Activated B cell treated with CpG ODN at 0.5 μM for 24 hours (primary cell): Measurements from ENCODE around the gene ODAM. TPM values are rescaled to one million over a fixed set of nuclear protein-coding genes. Genes with fewer than 3 reads are reported as not detected.

ENCODE experiments used
- ATAC-seq: fragments of 200-7000 bp; cut with Tn5 transposase; one replicate; pipeline ENCODE4 v1.10.0; 2021; ENCODE audit warnings: low read depth, mild to moderate bottlenecking, moderate library complexity
- CTCF ChIA-PET: fragments of 350-600 bp; sonication (Branson Sonifier 250); formaldehyde crosslinking; loops from one replicate; lab custom pipeline; 2021; ENCODE audit warnings: antibody characterized with exemption; lab: Charles Lee
- POLR2A ChIA-PET: fragments of 350-600 bp; sonication (Branson Sonifier 250); formaldehyde crosslinking; loops from one replicate; lab custom pipeline; 2021; ENCODE audit warnings: antibody characterized with exemption; lab: Charles Lee
- DNase-seq: peaks from one replicate; pipeline ENCODE4 v3.0.0; 2022
- H3K27ac Mint-ChIP-seq: one replicate; pipeline ENCODE4 v1.8.0; 2020; ENCODE audit warnings: mixed read lengths
- H3K27me3 Mint-ChIP-seq: one replicate; pipeline ENCODE4 v1.8.0; 2021; ENCODE audit warnings: mixed read lengths
- H3K36me3 Mint-ChIP-seq: one replicate; pipeline ENCODE4 v1.8.0; 2021; ENCODE audit warnings: low read depth, mixed read lengths
- H3K4me1 Mint-ChIP-seq: one replicate; pipeline ENCODE4 v1.8.0; 2021; ENCODE audit warnings: mixed read lengths
- H3K4me3 Mint-ChIP-seq: one replicate; pipeline ENCODE4 v1.8.0; 2020; ENCODE audit warnings: mild to moderate bottlenecking, mixed read lengths
- H3K9me3 Mint-ChIP-seq: one replicate; pipeline ENCODE4 v1.8.0; 2020; ENCODE audit warnings: mixed read lengths
- CTCF ChIP-seq: fragments of 200-600 bp; IDR thresholded peaks from one replicate; pipeline ENCODE4 v1.8.0; 2022; ENCODE audit warnings: antibody characterized with exemption, mild to moderate bottlenecking
- intact Hi-C: fragments of 100-400 bp; cut with micrococcal nuclease; formaldehyde crosslinking; loops from one replicate; pipeline ENCODE4 v1.15.1; 2024
- total RNA-seq: library from RNA; stranded (reverse); gene quantifications from 2 replicates; pipeline ENCODE4 v1.2.3, GENCODE V29; 2022

The ODAM gene
- total RNA-seq, 1 donor from 2014 or later = not detected

DNA sequence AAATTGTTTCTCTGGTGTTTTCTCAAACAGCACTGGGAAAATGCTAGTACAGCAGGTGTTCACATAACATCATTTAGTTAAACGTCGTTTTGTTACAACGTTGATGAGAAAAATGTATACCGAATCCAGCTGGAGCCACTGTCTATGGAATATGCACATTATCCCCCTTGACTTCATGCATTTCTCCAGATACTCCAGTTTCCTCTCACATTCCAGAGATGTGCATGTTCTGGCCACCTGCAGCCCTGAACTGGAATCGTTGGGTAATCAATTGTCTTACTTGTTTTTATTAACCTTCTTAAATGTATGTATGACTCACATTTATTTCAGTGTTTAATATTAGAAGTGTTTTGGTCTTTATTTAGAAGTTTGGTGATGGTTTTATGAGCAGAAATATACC is 18.4 kb upstream of the ODAM start:
- no peak for TF ChIP-seq CTCF
- ATAC-seq = no peak
- Mint-ChIP-seq H3K9me3 (no peaks in the 10 kb centered on the region), H3K36me3 (no peaks in the 10 kb centered on the region), H3K27ac (no peak overlapping the region), H3K27me3 (no peaks in the 10 kb centered on the region), H3K4me1 (no peaks in the 10 kb centered on the region), H3K4me3 (no peak overlapping the region)
- DNase-seq = no peak
- intact Hi-C loops = no loop called here
- ChIA-PET CTCF (no interaction called here), POLR2A (no interaction called here)

DNA sequence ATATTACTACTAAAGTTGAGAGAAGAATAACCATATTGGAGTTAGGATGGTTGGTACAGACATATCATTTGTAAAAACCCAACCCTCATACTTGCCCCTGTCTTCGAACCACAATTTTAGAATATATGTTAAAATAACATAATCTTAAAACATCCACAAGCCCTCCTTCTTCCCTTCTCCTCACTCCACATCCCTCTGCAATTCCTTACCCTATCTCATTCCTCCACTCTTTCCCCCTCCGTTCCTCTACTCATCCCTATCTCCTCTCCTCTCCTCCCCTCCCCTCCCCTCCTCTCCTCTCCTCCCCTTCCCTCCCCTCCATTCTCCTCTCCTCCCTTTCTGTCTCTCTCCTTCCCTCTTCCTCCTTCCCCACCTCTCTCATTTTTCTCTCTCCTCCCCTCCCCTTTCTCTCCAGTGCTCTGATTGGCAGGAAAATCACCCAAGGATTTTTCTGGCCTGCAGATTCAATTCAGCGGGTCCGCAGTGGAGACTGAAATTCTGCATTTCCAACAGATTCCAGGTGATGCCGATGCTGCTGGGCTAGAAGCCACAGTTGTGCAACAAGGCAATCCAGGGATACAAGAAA is 17.4 kb upstream of the ODAM start:
- Mint-ChIP-seq H3K27me3 (no peaks in the 10 kb centered on the region), H3K9me3 (no peaks in the 10 kb centered on the region), H3K4me1 (no peaks in the 10 kb centered on the region), H3K27ac (no peak overlapping the region), H3K4me3 (no peak overlapping the region), H3K36me3 (no peaks in the 10 kb centered on the region)
- ChIA-PET POLR2A (no interaction called here), CTCF (no interaction called here)
- no peak for DNase-seq
- TF ChIP-seq CTCF = no peak
- intact Hi-C loops = no loop called here
- no peak for ATAC-seq

DNA sequence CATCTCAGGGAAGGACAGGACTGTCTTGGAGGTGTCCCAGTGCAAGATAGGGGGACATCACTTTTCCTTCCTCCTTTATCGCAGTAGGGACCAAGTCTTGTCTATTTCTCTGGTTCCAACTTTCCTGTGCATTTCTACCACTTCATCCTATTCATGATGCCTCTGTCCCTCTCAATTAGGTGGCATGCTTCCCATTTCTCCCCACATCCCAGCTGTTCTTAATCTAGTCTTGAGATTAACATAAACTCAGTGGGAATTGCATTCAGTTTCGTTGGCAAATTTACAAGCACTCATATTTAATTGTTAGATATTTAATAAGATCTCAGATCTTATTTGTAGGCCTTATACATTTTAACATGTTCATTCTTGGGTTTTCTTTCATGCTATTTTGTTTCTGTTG is 15.7 kb upstream of the ODAM start:
- intact Hi-C loops = loop anchor here (5.0 to 10.0 kb wide), 2 partner anchors 495 to 1908 kb away; no protein-coding TSS in a partner anchor
- H3K4me1 Mint-ChIP-seq = no peaks in the 10 kb centered on the region

GRCh38 chr4:70181864-70182263 is 13.7 kb upstream of the ODAM start:
- intact Hi-C loops = loop anchor here (5.0 to 10.0 kb wide), 2 partner anchors 497 to 1910 kb away; no protein-coding TSS in a partner anchor
- Mint-ChIP-seq H3K9me3 (no peaks in the 10 kb centered on the region), H3K4me3 (no peak overlapping the region), H3K27me3 (no peaks in the 10 kb centered on the region), H3K27ac (no peak overlapping the region), H3K4me1 (no peaks in the 10 kb centered on the region), H3K36me3 (no peaks in the 10 kb centered on the region)
- no peak for ATAC-seq
- ChIA-PET CTCF (no interaction called here), POLR2A (no interaction called here)
- TF ChIP-seq CTCF = no peak
- no peak for DNase-seq

More for the DNA sequence above, 15.7 kb upstream of the ODAM start:
- Mint-ChIP-seq H3K36me3 (no peaks in the 10 kb centered on the region), H3K9me3 (no peaks in the 10 kb centered on the region), H3K4me3 (no peak overlapping the region), H3K27me3 (no peaks in the 10 kb centered on the region), H3K27ac (no peak overlapping the region)
- ChIA-PET CTCF (no interaction called here), POLR2A (no interaction called here)
- no peak for TF ChIP-seq CTCF
- ATAC-seq = no peak
- no peak for DNase-seq

- no peak overlapping the region for H3K4me3 Mint-ChIP-seq
- intact Hi-C loops = loop anchor here (5.0 to 10.0 kb wide), 2 partner anchors 498 to 1910 kb away; no protein-coding TSS in a partner anchor
- no peaks in the 10 kb centered on the region for H3K4me1 Mint-ChIP-seq
- H3K36me3 Mint-ChIP-seq = no peaks in the 10 kb centered on the region
- no peaks in the 10 kb centered on the region for H3K27me3 Mint-ChIP-seq
- no peak for DNase-seq
- no peak for ATAC-seq
- H3K9me3 Mint-ChIP-seq = no peaks in the 10 kb centered on the region
- ChIA-PET POLR2A (no interaction called here), CTCF (interaction anchor here (2.0 kb wide), 1 partner anchor 17 kb away, joined by 6 read pairs; no protein-coding TSS in a partner anchor)
- no peak for TF ChIP-seq CTCF
- no peak overlapping the region for H3K27ac Mint-ChIP-seq
These were observed 12.9 kb upstream of the ODAM start for GRCh38 chr4:70182517-70183167.
